CD14-positive monocyte (primary cell): Measurements from ENCODE around the gene MRPS35. TPM values are rescaled to one million over a fixed set of nuclear protein-coding genes. Genes with fewer than 3 reads are reported as not detected.

ENCODE experiments used
- DNase-seq, 3 donors: peaks; one replicate each; pipeline ENCODE4 v3.0.0-alpha.2; 2011 to 2022
- H2AFZ ChIP-seq: 2 replicates; pipeline ENCODE4 v1.6.0; 2012; ENCODE audit warnings: mild to moderate bottlenecking, low read depth, low read length, inconsistent platforms; ENCODE audit not compliant: insufficient read depth, poor library complexity, severe bottlenecking
- H3K27ac ChIP-seq, 2 donors: 1 replicate in 1 of 2; 2 replicates in 1 of 2; pipeline ENCODE4 v1.5.1; 2012 to 2013; ENCODE audit warnings: low read length in 2 of 2, control low read depth in 1 of 2, inconsistent platforms in 1 of 2, low read depth in 1 of 2, mild to moderate bottlenecking in 1 of 2
- H3K27me3 ChIP-seq, 2 donors: one replicate each; pipeline versions ENCODE4 v1.6.0 to v1.6.1; 2011 to 2013; ENCODE audit warnings: low read length in 2 of 2; ENCODE audit not compliant: control insufficient read depth in 2 of 2, insufficient read depth in 2 of 2
- H3K36me3 ChIP-seq, 2 donors: replicated peaks in 1 of 2; 1 replicate in 1 of 2; 2 replicates in 1 of 2; pipeline versions ENCODE4 v1.5.1 to v1.6.1; 2012 to 2013; ENCODE audit warnings: low read length in 2 of 2, control low read depth in 1 of 2, inconsistent platforms in 1 of 2, mild to moderate bottlenecking in 1 of 2; ENCODE audit not compliant: insufficient read depth in 2 of 2, control insufficient read depth in 1 of 2
- H3K4me1 ChIP-seq, 2 donors: 1 replicate in 1 of 2; 2 replicates in 1 of 2; pipeline versions ENCODE4 v1.5.1 to v1.6.1; 2012 to 2013; ENCODE audit warnings: low read length in 2 of 2, control low read depth in 1 of 2, inconsistent platforms in 1 of 2, mild to moderate bottlenecking in 1 of 2, moderate library complexity in 1 of 2; ENCODE audit not compliant: insufficient read depth in 2 of 2, control insufficient read depth in 1 of 2
- H3K4me2 ChIP-seq: replicated peaks from 2 replicates; pipeline ENCODE3; 2012; ENCODE audit warnings: low read length, moderate library complexity, mild to moderate bottlenecking; ENCODE audit not compliant: poor library complexity, severe bottlenecking; ENCODE audit errors: extremely low read depth
- H3K4me3 ChIP-seq, 3 experiments: fragments of 200-600 bp in 1 of 3; sonication (generic) in 1 of 3; replicated peaks in 1 of 3; 1 replicate in 2 of 3; 2 replicates in 1 of 3; pipeline ENCODE4 v1.5.1; 2011 to 2013; ENCODE audit warnings: low read length in 3 of 3, mild to moderate bottlenecking in 3 of 3, control low read depth in 2 of 3, low read depth in 2 of 3, inconsistent platforms in 1 of 3, moderate library complexity in 1 of 3
- H3K79me2 ChIP-seq: 2 replicates; pipeline ENCODE4 v1.6.0; 2012; ENCODE audit warnings: mild to moderate bottlenecking, control low read depth, inconsistent platforms, low read length, moderate library complexity; ENCODE audit not compliant: insufficient read depth
- H3K9ac ChIP-seq: 2 replicates; pipeline ENCODE4 v1.6.0; 2017; ENCODE audit warnings: low read length, mild to moderate bottlenecking; ENCODE audit not compliant: insufficient read depth, poor library complexity, severe bottlenecking
- H3K9me3 ChIP-seq, 2 donors: replicated peaks in 1 of 2; 1 replicate in 1 of 2; 2 replicates in 1 of 2; pipeline versions ENCODE4 v1.5.1 to v1.6.1; 2012 to 2013; ENCODE audit warnings: low read length in 2 of 2, control low read depth in 1 of 2; ENCODE audit not compliant: control insufficient read depth in 1 of 2, insufficient read depth in 1 of 2
- H4K20me1 ChIP-seq: 2 replicates; pipeline ENCODE4 v1.6.0; 2012; ENCODE audit warnings: mild to moderate bottlenecking, low read length, control low read depth, moderate library complexity; ENCODE audit not compliant: insufficient read depth
- H3K27ac Mint-ChIP-seq, 7 donors: one replicate each; pipeline ENCODE4 v1.8.0; 2020; ENCODE audit warnings: mild to moderate bottlenecking in 7 of 7, mixed read lengths in 7 of 7, moderate library complexity in 6 of 7, inconsistent platforms in 2 of 7
- H3K27me3 Mint-ChIP-seq, 3 donors: one replicate each; pipeline ENCODE4 v1.8.0; 2021 to 2022; ENCODE audit warnings: low read depth in 3 of 3, mild to moderate bottlenecking in 3 of 3, mixed read lengths in 3 of 3, moderate library complexity in 3 of 3, inconsistent platforms in 1 of 3
- H3K36me3 Mint-ChIP-seq, 2 donors: one replicate each; pipeline ENCODE4 v1.8.0; 2020; ENCODE audit warnings: mixed read lengths in 2 of 2, inconsistent platforms in 1 of 2, mild to moderate bottlenecking in 1 of 2
- H3K4me1 Mint-ChIP-seq: one replicate; pipeline ENCODE4 v1.8.0; 2020; ENCODE audit warnings: mild to moderate bottlenecking, mixed read lengths
- H3K4me3 Mint-ChIP-seq, 2 donors: one replicate each; pipeline ENCODE4 v1.8.0; 2020; ENCODE audit warnings: mild to moderate bottlenecking in 2 of 2, mixed read lengths in 2 of 2, moderate library complexity in 1 of 2
- H3K9me3 Mint-ChIP-seq, 7 donors: one replicate each; pipeline ENCODE4 v1.8.0; 2020 to 2022; ENCODE audit warnings: mixed read lengths in 7 of 7, mild to moderate bottlenecking in 6 of 7, moderate library complexity in 6 of 7, inconsistent platforms in 2 of 7
- CTCF ChIP-seq: fragments of 200-600 bp; IDR thresholded peaks from one replicate; pipeline ENCODE4 v1.8.0; 2022; ENCODE audit warnings: antibody characterized with exemption, mild to moderate bottlenecking
- WGBS: methylation state at CpG from one replicate; pipeline ENCODE4 v1.1.5; 2013; ENCODE audit warnings: missing lambda C conversion rate; ENCODE audit not compliant: insufficient coverage; 5-methylcytosine and 5-hydroxymethylcytosine counted together
- intact Hi-C, 2 donors: fragments of 100-400 bp; cut with micrococcal nuclease; formaldehyde crosslinking; loops; one replicate each; pipeline versions ENCODE4 v1.15.0 to v1.15.1; 2023
- polyA plus RNA-seq, 3 donors: library from polyadenylated mRNA; depleted of rRNA in 1 of 3; unstranded in 2 of 3; stranded (reverse) in 1 of 3; fragments of 300-500 nt in 2 of 3; fragments of >200 nt in 1 of 3; fragmentation: Illumina TruSeq in 2 of 3; gene quantifications; 1 replicate in 2 of 3; 2 replicates in 1 of 3; pipeline ENCODE4 v1.2.3, GENCODE V29; 2012 to 2021

Gene MRPS35
- polyA plus RNA-seq, 3 donors = 16.6 to 51.8 (median 46.1) TPM

DNA sequence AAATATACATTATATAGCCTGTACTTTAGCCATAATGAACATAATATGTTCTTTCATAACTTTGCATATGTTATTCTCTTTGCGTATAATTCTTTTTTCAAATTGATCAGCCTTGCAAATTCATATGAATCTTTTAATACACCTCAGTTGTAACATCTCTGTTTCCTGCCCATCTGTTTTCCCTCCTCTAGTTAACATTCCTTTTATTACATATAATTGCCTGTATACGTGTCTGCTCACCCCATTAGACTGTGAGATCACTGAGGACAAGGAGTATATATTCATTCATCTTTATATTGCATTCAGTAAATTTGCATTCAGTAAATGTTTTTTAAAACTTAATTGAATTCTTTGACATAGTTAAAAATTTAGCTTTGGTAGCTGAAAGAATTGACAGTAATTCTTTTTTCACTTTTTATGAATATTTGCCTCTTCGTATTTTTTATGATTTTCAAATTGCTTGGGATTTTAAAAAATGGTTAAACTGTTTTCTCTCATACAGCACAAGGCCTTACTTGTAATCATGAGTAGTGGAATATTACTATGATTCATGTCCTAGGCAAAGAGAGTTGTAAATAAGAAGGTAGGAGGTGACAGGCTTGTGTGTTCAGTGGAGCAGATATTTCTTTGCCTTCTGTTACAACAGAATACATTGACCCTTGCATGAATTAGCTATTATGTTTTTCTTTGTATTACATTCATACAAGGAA lies 36.6 kb downstream of the MRPS35 start:
- H3K9ac ChIP-seq = no peak overlapping the region
- TF ChIP-seq CTCF = no peak
- H2AFZ ChIP-seq = no peak overlapping the region
- WGBS = no CpG with 5 or more reads among the region's 3 CpGs
- Mint-ChIP-seq H3K4me1 (no peaks in the 10 kb centered on the region), H3K27me3 (peaks cover 0 to 2% (median 0%) of the 10 kb centered on the region in 3 donors), H3K4me3 (no peak overlapping the region), H3K27ac (no peak overlapping the region), H3K9me3 (peaks cover 0 to 1% (median 0%) of the 10 kb centered on the region in 7 donors), H3K36me3 (peaks cover 34 to 55% of the 10 kb centered on the region in 2 donors)
- H3K27ac ChIP-seq = no peak overlapping the region
- no peak for DNase-seq
- intact Hi-C loops = no loop called here
- H3K27me3 ChIP-seq = no peaks in the 10 kb centered on the region
- no peaks in the 10 kb centered on the region for H4K20me1 ChIP-seq
- no peak overlapping the region for H3K4me2 ChIP-seq
- H3K79me2 ChIP-seq = no peaks in the 10 kb centered on the region
- no peaks in the 10 kb centered on the region for H3K4me1 ChIP-seq
- no peak overlapping the region for H3K4me3 ChIP-seq
- H3K36me3 ChIP-seq = peaks cover 23 to 66% of the 10 kb centered on the region in 2 donors
- H3K9me3 ChIP-seq = no peaks in the 10 kb centered on the region

DNA sequence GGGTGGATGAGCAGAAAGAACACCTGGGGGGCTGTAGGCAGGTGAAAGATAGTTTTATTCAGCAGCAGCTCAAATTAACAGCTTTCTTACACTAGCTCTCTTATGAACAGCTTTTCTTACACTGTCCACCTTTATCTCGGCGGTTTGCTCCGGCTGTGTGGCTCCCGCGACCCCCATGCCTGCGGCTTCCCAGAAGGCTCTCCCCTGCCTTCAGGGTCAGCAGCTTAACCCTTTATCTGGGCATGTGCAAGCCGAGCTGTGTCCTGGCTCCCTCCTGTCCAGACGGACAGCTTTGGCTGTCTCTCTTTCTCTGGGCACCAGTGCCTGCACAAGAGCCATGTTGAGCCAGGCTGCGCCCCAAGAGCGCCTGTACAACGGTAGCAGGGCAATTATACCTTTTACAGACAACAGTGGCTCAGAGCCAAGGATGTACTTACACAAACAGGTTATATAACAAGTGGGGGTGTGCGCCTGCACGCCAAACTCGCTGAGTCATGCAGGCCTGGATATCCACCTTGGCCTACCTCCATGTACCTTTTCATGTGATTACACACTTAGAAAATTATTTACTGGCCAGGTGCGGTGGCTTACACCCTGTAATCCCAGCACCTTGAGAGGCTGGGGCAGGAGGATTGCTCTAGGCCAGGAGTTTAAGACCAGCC lies 40.9 kb downstream of the MRPS35 start:
- no peak for TF ChIP-seq CTCF
- no peak overlapping the region for H3K9ac ChIP-seq
- H3K27me3 ChIP-seq = no peaks in the 10 kb centered on the region
- intact Hi-C loops = no loop called here
- no peak overlapping the region for H3K27ac ChIP-seq
- no peak overlapping the region for H3K4me3 Mint-ChIP-seq
- no peak overlapping the region for H3K4me2 ChIP-seq
- peaks cover 0 to 1% (median 0%) of the 10 kb centered on the region in 7 donors for H3K9me3 Mint-ChIP-seq
- H3K79me2 ChIP-seq = no peaks in the 10 kb centered on the region
- DNase-seq = no peak
- no peaks in the 10 kb centered on the region for H3K4me1 ChIP-seq
- H3K4me3 ChIP-seq = no peak overlapping the region
- peaks cover 0 to 1% (median 0%) of the 10 kb centered on the region in 3 donors for H3K27me3 Mint-ChIP-seq
- H3K36me3 Mint-ChIP-seq = peaks cover 41 to 51% of the 10 kb centered on the region in 2 donors
- H2AFZ ChIP-seq = no peak overlapping the region
- H4K20me1 ChIP-seq = no peaks in the 10 kb centered on the region
- peaks cover 23 to 53% of the 10 kb centered on the region in 2 donors for H3K36me3 ChIP-seq
- WGBS = 94% methylated on average over 14 of the region's 15 CpGs
- no peaks in the 10 kb centered on the region for H3K9me3 ChIP-seq
- H3K27ac Mint-ChIP-seq = no peak overlapping the region
- H3K4me1 Mint-ChIP-seq = no peaks in the 10 kb centered on the region
